ENCODE data around the gene GLT1D1.

DNA sequence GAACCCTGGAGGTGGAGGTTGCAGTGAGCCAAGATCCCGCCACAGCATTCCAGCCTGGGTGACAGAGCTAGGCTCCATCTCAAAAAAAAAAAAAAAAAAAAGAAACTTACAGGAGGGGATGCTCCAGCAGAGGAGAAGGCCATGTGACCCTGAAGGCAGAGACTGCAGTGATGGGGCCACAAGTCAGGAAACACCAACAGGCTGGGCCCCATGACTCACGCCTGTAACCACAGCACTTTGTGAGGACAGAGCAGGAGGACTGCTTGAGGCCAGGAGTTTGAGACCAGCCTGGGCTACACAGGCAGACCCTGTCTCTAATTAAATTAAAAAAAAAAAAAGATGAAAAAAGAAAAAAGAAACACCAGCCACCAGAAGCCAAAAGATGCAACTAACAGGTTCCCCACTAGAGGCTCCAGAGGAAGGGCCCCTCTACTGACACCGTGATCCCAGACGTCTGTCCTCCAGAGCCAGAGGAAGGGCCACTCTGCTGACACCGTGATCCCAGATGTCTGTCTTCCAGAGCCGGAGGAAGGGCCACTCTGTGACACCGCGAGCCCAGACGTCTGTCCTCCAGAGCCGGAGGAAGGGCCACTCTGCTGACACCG, 9.1 kb upstream of the GLT1D1 start:
- TF ChIP-seq, protein P1, sequence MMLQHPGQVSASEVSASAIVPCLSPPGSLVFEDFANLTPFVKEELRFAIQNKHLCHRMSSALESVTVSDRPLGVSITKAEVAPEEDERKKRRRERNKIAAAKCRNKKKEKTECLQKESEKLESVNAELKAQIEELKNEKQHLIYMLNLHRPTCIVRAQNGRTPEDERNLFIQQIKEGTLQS (IDR thresholded peaks at IDR 0.05), result no peak
- TF ChIP-seq, protein P2, sequence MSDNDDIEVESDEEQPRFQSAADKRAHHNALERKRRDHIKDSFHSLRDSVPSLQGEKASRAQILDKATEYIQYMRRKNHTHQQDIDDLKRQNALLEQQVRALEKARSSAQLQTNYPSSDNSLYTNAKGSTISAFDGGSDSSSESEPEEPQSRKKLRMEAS (IDR thresholded peaks at IDR 0.05), result no peak
- TF ChIP-seq POLR2A (IDR thresholded peaks at IDR 0.05; ENCODE audit: borderline replicate concordance, extremely low read depth, insufficient read depth, insufficient read length) (no peak), POLR2AphosphoS5 (IDR thresholded peaks at IDR 0.05; ENCODE audit: low read depth, low read length) (no peak)
